NCI-H526 treated with DMSO at 0.1 percent for 48 hours (cell line): ENCODE results near the gene PAM.
A peak's percentile ranks its signal among the peaks of the same experiment; 100 is the strongest.

ENCODE experiments used
- DNase-seq: peaks from one replicate; lab custom pipeline; 2025; lab: John Stamatoyannopoulos, UW

Gene PAM

DNA sequence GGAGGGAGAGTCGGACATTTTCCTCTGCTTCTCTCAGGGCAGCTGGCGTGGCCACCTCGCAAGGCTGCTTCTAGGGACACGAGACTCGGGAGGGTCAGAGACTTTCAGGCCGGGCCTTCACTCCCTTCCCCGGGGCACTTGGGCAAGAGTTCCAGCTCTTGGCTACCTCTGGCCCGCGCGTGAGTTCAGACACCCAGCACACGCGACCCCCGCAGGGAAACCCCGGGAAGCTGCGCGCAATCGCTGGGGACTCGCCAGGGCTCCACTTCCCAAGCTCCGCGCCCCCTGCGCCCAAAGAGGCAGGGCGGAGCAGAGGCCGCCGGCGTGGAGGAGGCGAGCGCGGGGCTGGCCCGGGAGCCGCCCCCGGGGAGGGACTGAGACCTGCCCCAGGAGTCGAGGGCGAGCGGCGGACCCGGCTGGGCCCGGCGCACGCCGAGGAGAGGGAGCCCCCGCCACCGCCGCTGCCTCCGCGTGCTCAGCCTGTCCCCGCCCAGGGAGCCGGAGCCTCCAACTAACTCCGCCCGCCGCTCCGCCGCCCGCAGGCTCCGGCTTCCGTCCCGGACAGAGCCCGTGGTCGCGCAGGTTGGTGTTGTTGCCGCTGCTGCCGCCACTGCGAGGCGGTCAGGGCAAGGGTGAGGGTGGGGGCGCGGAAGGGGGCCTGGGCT, at the start of gene PAM:
Gene PAM (plus strand): TSS at position 539 of the 665 bp plus-strand sequence. CDS start 110,891 bp downstream, outside the sequence.
- DNase-seq = peak; percentile 59

DNA sequence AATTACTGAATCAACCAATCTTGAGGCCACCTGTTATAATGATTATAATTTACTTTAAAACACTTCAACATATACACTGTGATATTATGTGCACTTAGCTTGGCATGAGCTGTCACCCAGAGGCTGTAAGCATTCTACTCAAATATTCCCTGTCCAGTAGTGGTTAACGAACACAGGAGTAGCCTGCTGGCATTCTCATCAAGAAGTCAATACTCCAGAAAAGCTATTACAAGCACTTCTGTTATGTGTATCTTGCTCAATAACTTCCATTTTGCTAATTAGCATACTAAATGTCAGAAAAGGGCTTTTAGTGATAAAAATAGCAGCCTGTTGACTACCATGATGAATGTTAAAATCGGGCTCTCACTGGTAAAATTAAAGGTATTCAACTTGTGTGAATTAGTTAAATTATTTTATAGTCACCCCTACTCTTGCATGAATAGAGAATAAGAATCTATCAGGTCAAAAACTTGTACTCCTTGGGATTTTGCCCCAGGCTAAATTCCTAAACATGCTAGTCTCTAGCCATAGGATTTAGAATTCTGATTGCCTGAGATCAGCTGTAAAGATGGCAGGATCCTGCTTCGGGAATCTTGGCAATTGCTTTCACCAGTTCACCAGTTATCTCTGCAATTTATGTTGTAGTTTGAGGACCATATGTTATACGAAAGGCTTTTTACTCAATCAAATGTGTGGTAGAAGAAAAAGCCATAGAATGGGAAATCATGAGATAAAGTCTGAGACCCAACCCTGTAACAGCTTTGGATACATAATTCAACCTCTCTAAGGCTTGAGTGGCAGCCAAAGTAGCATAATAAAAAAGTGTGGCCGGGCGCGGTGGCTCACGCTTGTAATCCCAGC, 43.4 kb upstream of the PAM start:
- no peak for DNase-seq

DNA sequence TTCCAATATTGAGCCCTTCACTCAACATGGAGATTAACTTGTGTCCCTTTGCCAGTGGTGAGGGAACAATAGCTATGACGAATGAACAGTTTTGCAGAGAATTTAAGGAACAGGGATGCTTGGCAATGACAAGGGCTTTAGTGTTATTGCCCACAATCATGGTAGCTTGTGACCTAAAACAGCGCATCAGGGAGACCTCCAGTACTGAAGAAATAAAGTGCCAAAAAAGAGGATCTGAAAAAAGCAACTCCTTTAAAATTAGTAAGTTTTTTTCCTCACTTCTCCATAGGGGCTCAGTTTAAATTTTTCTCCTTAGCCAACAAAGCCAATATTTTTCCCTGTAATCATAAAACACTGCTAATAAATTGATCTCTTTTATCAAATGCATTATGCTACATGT, 41.8 kb upstream of the PAM start:
- DNase-seq = no peak

DNA sequence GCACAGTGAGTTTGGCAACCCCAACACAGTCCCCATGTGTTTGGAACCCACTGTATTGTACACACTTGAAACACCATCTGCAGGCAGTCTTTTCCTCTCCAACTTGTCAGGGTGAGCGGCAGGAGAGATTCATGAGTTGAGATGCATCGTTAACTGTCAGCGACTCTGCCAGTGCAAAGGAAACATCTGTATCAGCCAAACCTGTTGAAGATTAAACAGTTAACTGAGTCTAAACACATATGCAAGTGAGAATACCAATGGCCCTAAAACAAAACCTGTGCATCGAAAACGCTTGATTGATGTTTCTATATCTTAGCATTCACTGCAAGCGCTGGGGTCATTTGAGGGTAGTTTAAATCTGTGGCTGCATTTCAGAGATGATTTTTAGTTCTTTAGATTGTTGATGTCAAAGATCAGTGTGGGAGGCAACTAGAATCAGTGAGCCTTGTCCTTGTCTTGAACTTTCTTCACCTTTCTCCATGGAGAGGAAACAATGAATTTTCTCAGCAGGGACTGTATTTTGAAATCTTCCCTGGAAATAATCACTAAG, 41.3 kb upstream of the PAM start:
- no peak for DNase-seq

DNA sequence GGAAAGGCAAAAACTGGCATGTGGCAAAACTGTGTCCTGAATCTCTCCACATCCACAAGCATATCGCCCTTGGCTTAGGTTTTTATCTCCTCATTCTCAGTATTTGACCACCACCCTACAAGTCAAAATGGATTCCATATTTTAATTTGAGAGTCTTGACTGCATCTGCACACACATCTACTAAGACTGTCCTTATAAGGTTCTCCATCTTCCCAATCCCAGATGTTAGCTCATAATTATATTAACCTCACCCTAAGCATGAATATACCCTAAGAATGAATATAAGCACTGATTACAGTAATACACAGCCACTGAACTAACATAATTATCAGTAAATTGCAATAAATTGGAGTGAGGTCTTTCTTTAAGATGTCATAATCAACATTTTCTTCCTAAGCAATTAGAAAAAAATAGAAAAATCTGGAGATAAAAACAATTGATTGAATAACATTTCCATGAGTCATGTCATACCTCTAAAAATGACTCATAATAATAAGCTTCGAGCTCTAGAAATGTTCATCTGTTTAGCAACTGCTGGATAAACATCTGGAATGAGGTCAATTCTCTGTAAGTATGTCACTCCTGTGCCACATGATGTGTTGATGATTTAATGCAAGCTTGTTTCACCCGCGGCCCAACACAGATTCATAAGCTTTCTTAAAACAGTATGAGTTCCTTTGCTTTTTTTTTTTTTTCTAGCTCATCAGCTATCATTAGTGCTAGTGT, 39.9 kb upstream of the PAM start:
- no peak for DNase-seq

DNA sequence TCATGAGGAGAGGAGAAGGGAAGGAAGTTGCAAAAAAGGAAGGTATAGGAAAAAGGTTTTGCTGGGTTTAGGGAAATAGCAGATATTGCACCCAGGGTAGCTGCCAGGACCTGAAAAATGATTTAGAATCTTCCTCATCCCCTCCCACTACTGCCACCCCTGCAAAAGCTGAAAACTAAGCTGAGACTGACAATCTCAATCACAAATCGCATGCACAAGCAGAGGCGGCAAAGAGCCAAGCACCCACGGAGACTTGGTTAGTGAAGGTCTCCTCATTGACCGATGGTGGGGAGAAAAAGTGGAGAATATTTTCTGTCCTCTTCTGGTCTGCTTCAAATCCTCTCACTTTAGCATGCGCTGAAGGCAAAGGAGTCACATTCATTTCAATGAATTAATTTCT, 39.1 kb upstream of the PAM start:
- no peak for DNase-seq

DNA sequence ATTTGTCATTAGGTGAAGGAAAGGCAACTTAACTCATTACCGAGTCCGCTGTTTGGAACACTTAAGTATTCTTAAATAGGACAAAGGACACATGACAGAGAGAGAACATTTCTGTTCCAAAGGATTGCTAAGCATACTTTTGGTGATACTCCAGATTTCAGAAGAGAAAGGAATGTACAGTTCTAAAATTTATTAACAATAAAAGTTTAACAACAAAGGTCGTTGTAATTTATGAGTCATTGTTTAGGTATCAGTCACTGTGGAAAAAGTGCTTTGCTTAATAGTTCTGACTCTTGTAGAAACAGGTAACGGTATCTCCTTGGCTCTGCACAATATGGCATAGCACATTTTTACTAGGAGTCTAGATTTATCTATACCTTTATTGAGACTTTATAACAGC, 36.3 kb upstream of the PAM start:
- no peak for DNase-seq

DNA sequence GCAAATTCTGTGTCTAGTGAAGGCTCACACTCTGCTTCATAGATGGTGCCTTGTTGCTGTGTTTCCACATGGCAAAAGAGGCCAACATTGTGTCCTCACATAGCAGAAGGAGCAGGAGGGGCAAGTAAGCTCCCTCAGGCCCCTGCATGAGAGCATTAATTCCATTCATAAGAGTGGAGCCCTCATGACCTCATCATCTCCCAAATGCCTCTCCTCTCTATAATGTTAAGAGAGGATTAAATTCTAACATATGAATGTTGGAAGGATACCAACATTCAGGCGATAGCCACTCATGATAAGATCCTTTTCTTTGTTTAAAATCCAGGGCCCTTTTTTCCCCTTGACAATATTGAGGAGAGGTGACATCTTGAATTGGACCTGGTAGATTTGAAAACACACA, 35.2 kb upstream of the PAM start:
- DNase-seq = no peak

DNA sequence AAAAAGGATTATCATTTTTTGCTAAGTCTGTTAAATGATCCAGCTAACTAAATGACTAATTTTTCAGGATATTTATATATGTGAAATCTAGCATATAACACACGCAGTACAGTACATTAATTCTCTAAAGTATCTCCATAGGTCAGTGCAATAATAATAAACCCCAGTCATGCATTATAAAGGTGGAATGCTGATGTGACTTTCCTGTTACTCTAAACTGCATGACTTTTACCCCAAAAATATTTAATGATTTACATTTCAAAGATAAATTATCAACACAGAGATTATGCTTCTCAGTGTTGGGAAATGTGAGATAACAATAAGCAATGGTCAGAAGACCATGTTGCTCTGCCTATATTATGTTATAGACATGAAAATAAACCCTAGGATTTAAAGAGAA, 34.1 kb upstream of the PAM start:
- DNase-seq = no peak

DNA sequence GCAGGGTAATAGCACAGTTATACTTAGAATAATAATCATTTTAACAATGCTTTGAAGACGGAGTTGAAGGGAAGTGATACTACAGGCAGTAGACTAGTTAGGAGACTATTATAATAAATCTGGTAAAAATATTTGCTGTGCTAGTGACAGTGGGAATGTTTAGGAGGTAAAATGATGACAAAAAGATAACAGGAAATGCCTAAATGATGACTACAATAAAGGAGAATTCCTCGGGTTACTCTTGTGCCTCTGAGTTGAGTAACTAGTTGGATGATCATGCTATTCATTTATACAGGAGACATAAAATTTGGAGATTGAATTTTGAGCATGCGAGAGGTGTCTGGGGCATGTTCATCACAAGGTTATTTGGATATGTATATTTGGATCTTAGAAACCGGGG, 32.2 kb upstream of the PAM start:
- DNase-seq = no peak

DNA sequence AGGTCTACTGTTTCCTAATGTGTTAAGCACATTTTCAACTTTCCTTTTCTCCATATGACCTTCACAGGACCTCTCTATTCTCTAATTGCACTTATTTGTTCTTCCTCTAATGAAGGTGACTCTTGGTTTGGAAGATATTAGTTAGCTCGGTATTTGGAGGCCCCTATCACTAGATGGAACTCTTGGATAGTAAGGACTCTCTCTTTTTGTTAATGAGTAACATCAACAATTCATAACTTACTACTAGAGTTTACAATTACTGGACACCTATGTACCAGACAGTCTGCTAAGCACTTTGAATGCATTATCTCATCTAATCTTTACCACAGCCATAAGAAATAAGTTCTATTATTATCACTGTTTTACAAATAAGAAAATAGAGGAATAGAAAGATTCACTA, 23.4 kb upstream of the PAM start:
- no peak for DNase-seq

DNA sequence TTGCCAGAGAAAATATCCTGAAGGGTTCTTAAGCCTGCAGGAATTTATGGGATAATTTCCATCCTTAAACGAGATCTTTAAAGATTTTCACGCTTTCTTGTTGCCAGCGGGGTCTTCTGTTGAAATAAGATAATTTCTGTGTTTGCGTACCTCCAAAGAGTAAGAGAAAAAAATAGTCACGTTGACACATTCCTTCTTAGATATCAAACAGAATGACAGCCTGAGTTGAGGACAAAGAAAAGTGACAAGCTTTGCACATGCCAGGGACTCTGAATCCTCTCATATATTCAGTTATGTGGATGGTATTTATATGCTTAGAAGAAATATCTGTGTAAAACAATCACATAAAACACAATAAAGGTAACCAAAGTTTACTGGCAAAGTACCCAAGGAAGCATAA, 21.6 kb upstream of the PAM start:
- no peak for DNase-seq

DNA sequence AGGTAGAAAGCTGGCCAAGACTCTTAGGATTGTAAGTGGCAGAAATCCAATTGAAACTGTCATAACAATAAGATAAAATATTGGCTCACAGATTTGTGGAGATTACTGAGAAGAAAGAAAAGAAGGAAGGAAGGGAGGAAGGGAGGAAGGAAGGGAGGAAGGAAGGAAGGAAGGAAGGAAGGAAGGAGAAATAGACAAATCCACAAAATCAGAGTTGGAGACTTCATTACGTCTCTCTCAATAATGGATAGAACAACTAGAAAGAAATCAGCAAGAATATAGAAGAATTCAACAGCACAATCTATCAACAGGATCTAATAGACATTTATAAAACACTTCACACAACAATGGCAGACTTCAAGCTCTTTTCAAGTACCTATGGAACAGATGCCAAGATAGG, 17.9 kb upstream of the PAM start:
- no peak for DNase-seq

DNA sequence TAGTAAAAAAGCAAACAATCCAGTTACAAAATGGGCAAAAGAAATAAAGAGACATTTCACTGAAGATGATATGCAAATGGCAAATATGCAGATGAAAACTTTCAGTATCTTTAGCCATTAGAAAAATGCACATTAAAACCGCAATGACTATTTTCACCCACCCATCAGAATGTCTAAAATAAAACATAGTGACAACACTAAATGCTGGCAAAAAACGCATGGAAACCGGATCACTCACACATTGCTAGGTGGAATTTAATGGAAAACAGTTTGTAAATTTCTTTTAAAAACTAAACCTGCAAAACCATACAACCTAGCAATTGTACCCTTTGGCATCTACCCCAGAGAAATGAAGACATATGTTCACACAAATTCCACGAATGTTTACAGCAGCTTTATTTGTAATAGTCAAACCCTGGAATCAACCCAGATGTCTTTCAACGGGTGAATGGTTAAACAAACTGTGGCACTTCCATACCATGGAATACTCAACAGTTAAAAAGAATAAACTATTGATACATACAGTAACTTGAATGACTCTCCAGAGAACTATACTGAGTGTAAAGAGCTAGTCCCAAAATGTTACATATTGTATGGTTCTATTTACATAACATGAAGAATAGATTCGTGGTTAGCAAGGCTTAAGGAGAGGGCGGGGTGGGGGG, 17.2 kb upstream of the PAM start:
- DNase-seq = no peak

DNA sequence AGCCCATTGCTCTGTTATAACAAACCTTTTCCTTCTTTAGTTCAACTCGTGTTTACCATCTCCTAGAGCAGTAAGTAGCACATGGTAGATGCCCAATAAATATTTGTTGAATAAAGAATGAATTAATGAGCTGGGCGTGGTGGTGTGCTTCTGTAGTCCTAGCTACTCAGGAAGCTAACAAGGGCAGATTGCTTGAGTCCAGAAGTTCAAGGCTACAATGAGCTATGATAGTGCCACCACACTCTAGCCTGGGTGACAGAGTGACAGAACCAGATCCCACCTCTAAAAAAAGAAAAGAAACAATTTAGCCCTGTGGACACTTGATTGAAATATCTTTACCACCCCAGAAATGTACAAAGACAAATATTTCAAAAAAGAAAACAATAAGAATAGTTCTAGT, 14.6 kb upstream of the PAM start:
- no peak for DNase-seq

DNA sequence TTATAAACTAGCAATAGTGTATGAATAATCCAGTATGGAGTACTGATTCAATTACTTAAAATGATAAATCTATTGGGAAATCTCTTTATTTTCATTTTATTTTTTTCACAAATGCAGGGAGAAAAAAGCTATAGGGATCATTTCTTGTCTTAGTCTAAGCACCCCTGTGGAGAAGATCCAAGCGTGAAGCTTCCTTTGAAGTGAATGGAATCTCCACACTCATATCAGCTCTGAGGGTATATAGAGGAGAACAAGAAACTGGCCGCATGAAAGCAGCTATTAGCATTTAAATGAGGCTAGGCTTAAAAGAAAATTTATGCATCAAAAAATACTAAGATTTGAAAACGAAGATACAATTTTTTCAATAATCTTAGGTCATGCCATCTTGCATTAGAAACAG, 12.9 kb upstream of the PAM start:
- DNase-seq = no peak

DNA sequence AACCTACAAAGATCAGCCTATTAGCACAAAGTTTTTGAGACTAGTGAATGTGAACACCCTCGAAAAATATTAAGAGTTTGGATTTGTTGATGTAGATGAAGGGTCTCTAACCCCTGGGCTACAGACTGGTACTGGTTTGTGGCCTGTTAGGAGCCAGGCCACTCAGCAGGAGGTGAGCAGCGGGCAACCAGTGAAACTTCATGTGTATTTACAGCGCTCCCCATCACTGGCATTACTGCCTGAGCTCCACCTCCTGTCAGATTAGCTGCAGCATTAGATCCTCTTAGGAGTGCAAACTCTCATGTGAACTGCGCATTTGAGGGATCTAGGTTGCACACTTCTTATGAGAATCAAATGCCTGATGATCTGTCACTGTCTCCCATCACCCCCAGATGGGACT, 11.2 kb upstream of the PAM start:
- no peak for DNase-seq

DNA sequence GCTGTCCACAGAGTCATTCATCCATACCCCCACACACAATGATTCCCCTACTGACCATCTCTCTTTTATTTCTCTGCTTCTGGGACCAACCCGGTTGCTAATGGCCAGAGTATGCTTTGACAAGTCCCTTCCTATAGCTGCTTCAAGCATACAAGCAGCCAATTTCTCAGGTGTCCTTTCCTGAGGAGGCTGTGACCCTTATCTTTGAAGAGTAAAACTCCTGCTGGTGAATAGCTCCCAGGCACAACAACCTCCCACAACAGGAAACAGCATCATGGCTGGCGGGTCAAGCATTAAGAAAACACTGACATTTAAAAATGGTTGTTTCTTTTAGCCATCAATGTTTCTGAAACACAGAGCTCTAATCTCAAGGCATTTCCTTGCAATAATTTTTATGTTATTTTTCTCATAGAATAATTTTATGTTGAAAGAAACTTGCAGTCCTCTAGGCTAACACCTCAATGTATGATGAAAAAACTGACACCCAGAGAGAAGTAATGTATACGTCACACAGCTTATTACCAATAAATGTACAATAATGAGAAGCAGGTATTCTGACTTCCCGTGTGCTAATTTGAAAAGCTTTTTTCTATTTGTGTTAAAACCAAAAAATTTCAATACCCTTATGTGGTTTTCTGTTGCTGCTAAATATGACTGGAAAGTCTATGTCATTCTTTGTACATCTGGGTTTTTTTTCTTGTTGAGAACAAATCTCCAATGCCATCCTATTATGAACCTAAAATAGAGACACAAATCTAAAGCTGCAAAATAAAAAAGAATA, 7.5 kb upstream of the PAM start:
- DNase-seq = no peak

DNA sequence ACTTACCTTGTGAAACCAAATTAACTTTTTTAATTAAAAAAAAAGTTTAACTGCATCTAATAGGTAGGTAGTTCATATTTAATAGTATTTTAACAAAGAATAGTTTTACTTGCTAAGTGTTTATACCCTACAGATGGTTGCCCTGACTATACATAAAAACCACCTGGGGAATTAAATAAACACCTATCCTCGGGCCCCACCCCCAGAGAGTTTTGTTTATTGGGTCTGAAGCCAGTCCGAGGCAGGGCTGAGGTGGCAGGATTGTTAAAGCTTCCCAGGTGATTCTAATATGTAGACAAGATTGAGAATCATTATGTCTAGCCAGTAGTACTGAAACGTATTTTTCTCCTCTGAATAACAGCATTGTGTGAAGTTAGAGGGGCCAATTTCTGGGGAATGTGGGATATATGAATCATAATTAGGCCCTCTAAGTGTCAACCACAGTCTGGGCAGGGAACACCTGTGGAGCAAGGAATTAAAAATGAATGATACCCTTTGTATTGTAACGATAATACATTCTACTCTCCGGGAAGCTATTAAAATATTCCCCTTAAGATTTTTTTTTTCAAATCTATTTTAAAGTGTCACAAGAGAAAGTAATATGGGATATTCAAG, 5.6 kb upstream of the PAM start:
- peak; percentile 17 for DNase-seq

DNA sequence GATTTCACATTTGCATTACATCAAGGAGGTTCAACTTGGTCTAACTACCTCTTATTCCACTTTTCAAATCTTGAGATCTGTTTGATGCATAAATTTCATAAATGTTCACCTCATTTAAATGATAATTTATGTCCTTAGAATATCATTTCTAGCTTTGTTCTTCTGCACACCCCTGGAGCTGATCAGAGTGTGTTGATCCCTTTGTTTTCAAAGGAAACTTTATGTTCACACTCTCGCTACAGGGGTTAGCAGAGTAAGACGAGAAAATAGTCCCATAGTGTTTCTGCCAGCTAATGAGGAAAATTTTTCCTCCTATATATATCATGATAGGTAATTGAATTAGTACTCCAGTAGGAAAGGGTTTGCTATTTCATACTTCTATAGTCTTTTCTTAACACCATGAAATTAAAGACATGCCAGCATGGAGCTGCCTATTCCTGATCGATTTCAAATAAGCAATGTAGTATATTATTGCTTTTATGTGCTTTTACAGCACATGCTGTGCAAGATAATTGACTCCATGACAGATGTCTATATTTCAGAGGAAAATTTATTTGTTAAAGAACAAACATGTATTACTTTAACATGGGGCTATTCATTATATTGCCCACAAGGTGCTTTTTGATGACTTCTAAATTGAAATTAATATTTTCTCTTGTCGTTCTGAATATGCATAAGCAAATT, 4.8 kb upstream of the PAM start:
- no peak for DNase-seq
